HCT116 (cell line): ENCODE results near the gene SGK1. TPM values are rescaled to one million over a fixed set of nuclear protein-coding genes. Genes with fewer than 3 reads are reported as not detected.

Experiments used
- ATAC-seq: fragments of 200-7000 bp; cut with Tn5 transposase; 2 replicates; pipeline ENCODE4 v1.9.1; 2020; ENCODE audit warnings: mild to moderate bottlenecking, moderate library complexity
- BruUV-seq: library from RNA; stranded (reverse); fragments of 400-500 nt; replicated peaks from 2 replicates; lab custom pipeline; 2021; lab: Mats Ljungman, UMichigan
- CTCF ChIA-PET: fragments of 300-600 bp; sonication (Branson Sonifier 250); formaldehyde crosslinking; loops from one replicate; lab custom pipeline; 2021; ENCODE audit warnings: antibody characterized with exemption; lab: Charles Lee
- POLR2A ChIA-PET: fragments of 300-600, 350-600 bp; sonication (Branson Sonifier 250); formaldehyde crosslinking; loops from one replicate; lab custom pipeline; 2021; ENCODE audit warnings: antibody characterized with exemption; lab: Charles Lee
- RAD21 ChIA-PET, 2 experiments: fragments of 300-600 bp; sonication (Branson Sonifier 250); formaldehyde crosslinking; loops; one replicate each; lab custom pipeline; 2023; ENCODE audit warnings: low total read pairs in 2 of 2; ENCODE audit not compliant: uncharacterized antibody in 2 of 2, unreplicated experiment in 2 of 2, low non-redundant PET in 1 of 2; lab: Charles Lee
- DNase-seq: peaks from one replicate; pipeline ENCODE4 v3.0.0-alpha.2; 2010; ENCODE audit warnings: low read depth, low spot score
- H2AFZ ChIP-seq: fragments of 200-600 bp; shearing (Covaris generic), sonication (generic); 2 replicates; pipeline ENCODE4 v1.6.1; 2017; ENCODE audit warnings: low read depth, mixed run types, mixed read lengths, antibody characterized with exemption, low read length; ENCODE audit not compliant: poor library complexity, severe bottlenecking
- H3K27ac ChIP-seq: 2 replicates; pipeline ENCODE4 v1.5.1; 2012; ENCODE audit warnings: low read depth, low read length
- H3K27me3 ChIP-seq: fragments of 200-600 bp; sonication (generic); 2 replicates; pipeline ENCODE4 v1.6.1; 2016; ENCODE audit warnings: mixed run types, low read length, mixed read lengths; ENCODE audit not compliant: insufficient read depth
- H3K36me3 ChIP-seq, 2 experiments: fragments of 200-500 bp in 1 of 2; fragments of 200-600 bp in 1 of 2; sonication (Bioruptor generic) in 1 of 2; sonication (generic) in 1 of 2; 2 replicates each; pipeline versions ENCODE4 v1.5.1 to v1.6.1; 2014 to 2016; ENCODE audit warnings: low read length in 2 of 2, inconsistent platforms in 1 of 2, mixed read lengths in 1 of 2, mixed run types in 1 of 2; ENCODE audit not compliant: insufficient read depth in 2 of 2, control insufficient read depth in 1 of 2
- H3K4me1 ChIP-seq, 2 experiments: fragments of 200-600 bp in 1 of 2; sonication (generic) in 1 of 2; 2 replicates each; pipeline versions ENCODE4 v1.5.1 to v1.6.1; 2012 to 2017; ENCODE audit warnings: low read length in 2 of 2, inconsistent platforms in 1 of 2, mild to moderate bottlenecking in 1 of 2, mixed read lengths in 1 of 2, mixed run types in 1 of 2, moderate library complexity in 1 of 2; ENCODE audit not compliant: insufficient read depth in 2 of 2, control insufficient read depth in 1 of 2
- H3K4me2 ChIP-seq: fragments of 200-600 bp; sonication (generic); 2 replicates; pipeline ENCODE4 v1.6.1; 2017; ENCODE audit warnings: mixed run types, low read length, mixed read lengths
- H3K4me3 ChIP-seq, 2 experiments: fragments of 200-600 bp in 1 of 2; sonication (generic) in 1 of 2; replicated peaks in 1 of 2; 2 replicates each; pipeline ENCODE4 v1.5.1; 2011 to 2016; ENCODE audit warnings: low read length in 2 of 2, control low read depth in 1 of 2, low read depth in 1 of 2, mild to moderate bottlenecking in 1 of 2, mixed read lengths in 1 of 2, mixed run types in 1 of 2
- H3K79me2 ChIP-seq: fragments of 200-600 bp; sonication (generic); 2 replicates; pipeline ENCODE4 v1.6.1; 2017; ENCODE audit warnings: mild to moderate bottlenecking, mixed run types, low read length, moderate library complexity, mixed read lengths; ENCODE audit not compliant: insufficient read depth
- H3K9ac ChIP-seq: fragments of 200-600 bp; sonication (generic); 2 replicates; pipeline ENCODE4 v1.6.1; 2016; ENCODE audit warnings: low read length, mixed read lengths
- H3K9me2 ChIP-seq: fragments of 200-600 bp; sonication (generic), shearing (Covaris generic); 2 replicates; pipeline ENCODE4 v1.6.1; 2017; ENCODE audit warnings: mixed run types, mild to moderate bottlenecking, moderate library complexity; ENCODE audit not compliant: insufficient read depth
- H3K9me3 ChIP-seq, 2 experiments: fragments of 200-500 bp in 1 of 2; fragments of 200-600 bp in 1 of 2; sonication (Bioruptor generic) in 1 of 2; sonication (generic) in 1 of 2; 2 replicates each; pipeline ENCODE4 v1.6.1; 2014 to 2017; ENCODE audit warnings: low read length in 2 of 2, mixed read lengths in 2 of 2, inconsistent platforms in 1 of 2, low read depth in 1 of 2, mild to moderate bottlenecking in 1 of 2, mixed run types in 1 of 2, moderate library complexity in 1 of 2; ENCODE audit not compliant: control insufficient read depth in 1 of 2, insufficient read depth in 1 of 2
- H4K20me1 ChIP-seq: fragments of 200-600 bp; sonication (generic), shearing (Covaris generic); 2 replicates; pipeline ENCODE4 v1.6.1; 2017; ENCODE audit warnings: mixed run types, mild to moderate bottlenecking, moderate library complexity; ENCODE audit not compliant: insufficient read depth
- CBX3 ChIP-seq: IDR thresholded peaks from 2 replicates; pipeline ENCODE4 v1.6.1; 2012; ENCODE audit warnings: low read depth
- CTCF ChIP-seq, 3 experiments: fragments of 200-600 bp in 1 of 3; sonication (generic) in 1 of 3; IDR thresholded peaks in 2 of 3; conservative IDR thresholded peaks in 1 of 3; 2 replicates each; pipeline ENCODE4 v1.5.1; 2012 to 2017; ENCODE audit warnings: low read depth in 2 of 3, low read length in 2 of 3, antibody characterized with exemption in 1 of 3, borderline replicate concordance in 1 of 3, control low read depth in 1 of 3, mild to moderate bottlenecking in 1 of 3, mixed read lengths in 1 of 3, mixed run types in 1 of 3, moderate library complexity in 1 of 3; ENCODE audit not compliant: insufficient read depth in 1 of 3
- EGR1 ChIP-seq: IDR thresholded peaks from 2 replicates; pipeline ENCODE4 v1.6.1; 2012; ENCODE audit warnings: low read depth
- ELF1 ChIP-seq: IDR thresholded peaks from 2 replicates; pipeline ENCODE4 v1.6.1; 2012; ENCODE audit warnings: low read depth, borderline replicate concordance
- EZH2phosphoT487 ChIP-seq: fragments of 200-600 bp; IDR thresholded peaks from 2 replicates; pipeline ENCODE4 v1.6.1; 2018; ENCODE audit warnings: antibody characterized with exemption, borderline replicate concordance
- FOSL1 ChIP-seq: IDR thresholded peaks from 2 replicates; pipeline ENCODE4 v1.6.1; 2012; ENCODE audit warnings: low read depth
- JUND ChIP-seq: IDR thresholded peaks from 2 replicates; pipeline ENCODE4 v1.6.1; 2012
- POLR2A ChIP-seq: IDR thresholded peaks from 2 replicates; pipeline ENCODE4 v1.7.0; 2011; ENCODE audit warnings: borderline replicate concordance; ENCODE audit not compliant: insufficient read depth, insufficient read length; ENCODE audit errors: extremely low read depth
- POLR2AphosphoS5 ChIP-seq: IDR thresholded peaks from 2 replicates; pipeline ENCODE4 v1.6.1; 2011; ENCODE audit warnings: mild to moderate bottlenecking, low read depth, low read length, moderate library complexity
- RAD21 ChIP-seq: IDR thresholded peaks from 2 replicates; pipeline ENCODE4 v1.6.1; 2012; ENCODE audit warnings: low read depth, mild to moderate bottlenecking
- REST ChIP-seq: IDR thresholded peaks from 2 replicates; pipeline ENCODE4 v1.6.1; 2012; ENCODE audit warnings: low read depth
- SP1 ChIP-seq: IDR thresholded peaks from 2 replicates; pipeline ENCODE4 v1.6.1; 2012; ENCODE audit warnings: low read depth
- SRF ChIP-seq: IDR thresholded peaks from 2 replicates; pipeline ENCODE4 v1.6.1; 2012; ENCODE audit warnings: low read depth
- YY1 ChIP-seq: IDR thresholded peaks from 2 replicates; pipeline ENCODE4 v1.6.1; 2011; ENCODE audit warnings: low read length, low read depth, moderate library complexity, mild to moderate bottlenecking; ENCODE audit not compliant: insufficient replicate concordance; ENCODE audit errors: extremely low read depth
- ZBTB33 ChIP-seq: IDR thresholded peaks from 2 replicates; pipeline ENCODE4 v1.6.1; 2011; ENCODE audit warnings: mild to moderate bottlenecking, low read length, moderate library complexity; ENCODE audit not compliant: insufficient replicate concordance; ENCODE audit errors: extremely low read depth
- ZFX ChIP-seq: fragments of 450-650 bp; IDR thresholded peaks from 2 replicates; pipeline ENCODE4 v1.6.1; 2017
- ZNF274 ChIP-seq: fragments of 200-500 bp; sonication (Bioruptor generic); IDR thresholded peaks from 2 replicates; pipeline ENCODE4 v1.6.1; 2014; ENCODE audit warnings: mild to moderate bottlenecking, low read depth, low read length, inconsistent platforms
- intact Hi-C: fragments of 100-400 bp; cut with micrococcal nuclease; formaldehyde crosslinking; loops from 2 replicates; pipeline ENCODE4 v1.10.0; 2022
- total RNA-seq: library from RNA; stranded (reverse); gene quantifications from one replicate; pipeline ENCODE4 v1.2.1, GENCODE V29; 2021; ENCODE audit not compliant: unreplicated experiment

SGK1 gene
- total RNA-seq, 1 experiment from 2014 or later: 4.5 TPM

DNA sequence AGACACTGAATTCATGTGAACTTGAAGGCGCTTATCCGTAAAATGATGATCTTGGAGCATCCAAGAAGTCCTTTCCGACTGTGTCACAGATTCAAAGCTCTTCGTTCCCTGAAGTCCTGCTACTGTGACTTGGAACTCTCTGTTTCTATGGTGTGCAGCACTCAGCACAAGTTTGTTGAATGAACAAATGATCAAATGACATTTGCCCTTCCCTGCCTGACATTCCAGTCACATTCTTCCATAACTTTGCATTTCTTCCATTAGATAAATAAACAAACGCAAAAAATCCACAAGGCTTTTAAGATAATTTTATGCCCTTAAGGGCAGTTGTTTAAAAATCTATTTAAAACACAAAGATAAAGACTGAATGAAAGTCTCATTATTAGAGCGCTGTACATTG, 39.9 kb downstream of the SGK1 start:
- Histone ChIP-seq H3K27me3 (no peaks in the 10 kb centered on the region), H3K9me3 (no peaks in the 10 kb centered on the region), H3K4me3 (no peak overlapping the region)
- no peak for ATAC-seq
- intact Hi-C loops: no loop called here
- TF ChIP-seq ZNF274 (no peak), POLR2A (no peak), JUND (no peak), CBX3 (no peak), SRF (no peak), ZBTB33 (no peak), SP1 (no peak), RAD21 (no peak), ELF1 (no peak), ZFX (no peak), EZH2phosphoT487 (no peak), YY1 (no peak), REST (no peak), CTCF (IDR thresholded peaks at IDR 0.05 in 2 of 3, conservative IDR thresholded peaks at IDR 0.05 in 1 of 3; ENCODE audit: borderline replicate concordance in 1 of 3, insufficient read depth in 1 of 3, low read depth in 2 of 3, low read length in 2 of 3) (no peak), FOSL1 (no peak), EGR1 (no peak), POLR2AphosphoS5 (no peak)
- TF ChIP-seq, all 23 proteins: peak for 0
- no peak for DNase-seq
- H3K4me1 ChIP-seq: no peaks in the 10 kb centered on the region
- ChIA-PET POLR2A (no interaction called here), RAD21 (no interaction called here), CTCF (no interaction called here)
- no peak overlapping the region for H3K4me2 ChIP-seq
- H3K79me2 ChIP-seq: no peaks in the 10 kb centered on the region
- no peak overlapping the region for H3K9ac ChIP-seq
- BruUV-seq: no TSS peak
- H4K20me1 ChIP-seq: no peaks in the 10 kb centered on the region
- no peaks in the 10 kb centered on the region for H3K36me3 ChIP-seq
- no peaks in the 10 kb centered on the region for H3K9me2 ChIP-seq
- H3K27ac ChIP-seq: no peak overlapping the region
- H2AFZ ChIP-seq: no peak overlapping the region
